ENCODE data around the gene CEP131.
A peak's percentile ranks its signal among the peaks of the same experiment; 100 is the strongest.
"Not testable (repeated sequence)": the region's sequence is repeated elsewhere in the genome, so short reads cannot be mapped to it uniquely, and the experiment has no call there.

CEP131 gene

DNA sequence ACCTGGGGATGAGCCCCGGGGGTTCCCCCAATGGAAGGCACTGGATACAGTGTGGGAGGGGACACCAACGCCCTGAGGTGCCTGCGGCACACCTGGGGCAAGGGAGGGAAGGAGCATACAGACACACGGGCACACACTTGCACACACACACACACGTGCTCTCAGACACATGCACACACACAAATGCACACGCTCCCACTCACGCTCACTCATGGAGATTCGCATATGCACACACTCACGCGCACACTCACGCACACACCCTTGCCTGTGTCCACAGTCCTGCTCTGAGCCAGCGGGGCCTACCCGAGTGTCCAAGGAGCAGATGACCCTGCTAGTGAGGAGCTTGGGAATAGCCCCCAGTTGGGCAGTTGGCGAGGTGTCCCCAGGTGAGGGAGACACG is 74.2 kb downstream of the CEP131 start:
- TF ChIP-seq REST (IDR thresholded peaks at IDR 0.05; ENCODE audit: insufficient replicate concordance, low read depth) = no peak
- no peak for TF ChIP-seq GABPA (IDR thresholded peaks at IDR 0.05; ENCODE audit: low read depth)
- TF ChIP-seq, protein P1, sequence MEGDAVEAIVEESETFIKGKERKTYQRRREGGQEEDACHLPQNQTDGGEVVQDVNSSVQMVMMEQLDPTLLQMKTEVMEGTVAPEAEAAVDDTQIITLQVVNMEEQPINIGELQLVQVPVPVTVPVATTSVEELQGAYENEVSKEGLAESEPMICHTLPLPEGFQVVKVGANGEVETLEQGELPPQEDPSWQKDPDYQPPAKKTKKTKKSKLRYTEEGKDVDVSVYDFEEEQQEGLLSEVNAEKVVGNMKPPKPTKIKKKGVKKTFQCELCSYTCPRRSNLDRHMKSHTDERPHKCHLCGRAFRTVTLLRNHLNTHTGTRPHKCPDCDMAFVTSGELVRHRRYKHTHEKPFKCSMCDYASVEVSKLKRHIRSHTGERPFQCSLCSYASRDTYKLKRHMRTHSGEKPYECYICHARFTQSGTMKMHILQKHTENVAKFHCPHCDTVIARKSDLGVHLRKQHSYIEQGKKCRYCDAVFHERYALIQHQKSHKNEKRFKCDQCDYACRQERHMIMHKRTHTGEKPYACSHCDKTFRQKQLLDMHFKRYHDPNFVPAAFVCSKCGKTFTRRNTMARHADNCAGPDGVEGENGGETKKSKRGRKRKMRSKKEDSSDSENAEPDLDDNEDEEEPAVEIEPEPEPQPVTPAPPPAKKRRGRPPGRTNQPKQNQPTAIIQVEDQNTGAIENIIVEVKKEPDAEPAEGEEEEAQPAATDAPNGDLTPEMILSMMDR (IDR thresholded peaks at IDR 0.05; ENCODE audit: insufficient read depth, low read length) = no peak
- no peak for TF ChIP-seq POLR2AphosphoS5 (IDR thresholded peaks at IDR 0.05; ENCODE audit: low read depth)
- no peak for TF ChIP-seq SPI1 (IDR thresholded peaks at IDR 0.05; ENCODE audit: borderline replicate concordance, low read depth)
- no peak overlapping the region for H3K27ac ChIP-seq (replicated peaks)
- no peak for DNase-seq (ENCODE audit: low read depth in 1 of 2, low spot score in 1 of 2)
- no peak overlapping the region for H3K4me3 ChIP-seq (replicated peaks; ENCODE audit: insufficient read depth, low read length)
- H3K27me3 ChIP-seq (ENCODE audit: insufficient read depth, poor library complexity, severe bottlenecking) = no peaks in the 10 kb centered on the region

- Histone ChIP-seq H3K27me3 (ENCODE audit: insufficient read depth, poor library complexity, severe bottlenecking) (no peaks in the 10 kb centered on the region), H3K4me3 (replicated peaks; ENCODE audit: insufficient read depth, low read length) (no peak overlapping the region), H3K27ac (replicated peaks) (no peak overlapping the region)
- no peak for DNase-seq (ENCODE audit: low read depth in 1 of 2, low spot score in 1 of 2)
- TF ChIP-seq, protein P1 (IDR thresholded peaks at IDR 0.05; ENCODE audit: insufficient read depth, low read length) = no peak
- TF ChIP-seq GABPA (IDR thresholded peaks at IDR 0.05; ENCODE audit: low read depth) (no peak), SPI1 (IDR thresholded peaks at IDR 0.05; ENCODE audit: borderline replicate concordance, low read depth) (no peak), POLR2AphosphoS5 (IDR thresholded peaks at IDR 0.05; ENCODE audit: low read depth) (no peak), REST (IDR thresholded peaks at IDR 0.05; ENCODE audit: insufficient replicate concordance, low read depth) (no peak)
Measured at GRCh38 chr17:81147701-81148100, 75.1 kb downstream of the CEP131 start.

GRCh38 chr17:81146208-81146607 is 76.6 kb downstream of the CEP131 start:
- not testable (repeated sequence) for H3K4me3 ChIP-seq (replicated peaks; ENCODE audit: insufficient read depth, low read length); H3K27ac ChIP-seq (replicated peaks); H3K27me3 ChIP-seq (ENCODE audit: insufficient read depth, poor library complexity, severe bottlenecking)
- DNase-seq (ENCODE audit: low read depth in 1 of 2, low spot score in 1 of 2) = peak in 1 of 2 experiments; percentile 53

GRCh38 chr17:81144423-81144781 is 78.4 kb downstream of the CEP131 start:
- no peak overlapping the region for H3K4me3 ChIP-seq (replicated peaks; ENCODE audit: insufficient read depth, low read length)
- DNase-seq (ENCODE audit: low read depth in 1 of 2, low spot score in 1 of 2) = no peak
- no peaks in the 10 kb centered on the region for H3K27me3 ChIP-seq (ENCODE audit: insufficient read depth, poor library complexity, severe bottlenecking)
- TF ChIP-seq POLR2AphosphoS5 (IDR thresholded peaks at IDR 0.05; ENCODE audit: low read depth) (no peak), SPI1 (IDR thresholded peaks at IDR 0.05; ENCODE audit: borderline replicate concordance, low read depth) (no peak), REST (IDR thresholded peaks at IDR 0.05; ENCODE audit: insufficient replicate concordance, low read depth) (no peak), GABPA (IDR thresholded peaks at IDR 0.05; ENCODE audit: low read depth) (no peak)
- TF ChIP-seq, protein P1 (IDR thresholded peaks at IDR 0.05; ENCODE audit: insufficient read depth, low read length) = no peak
- H3K27ac ChIP-seq (replicated peaks) = no peak overlapping the region

Measured in HL-60 (cell line).